Lung microvascular endothelial cell (primary cell): ENCODE measurements around the gene CRYGS. TPM values are rescaled to one million over a fixed set of nuclear protein-coding genes. Genes with fewer than 3 reads are reported as not detected.
"Not testable (repeated sequence)": the region's sequence is repeated elsewhere in the genome, so short reads cannot be mapped to it uniquely, and the experiment has no call there.

ENCODE experiments used
- DNase-seq, 2 donors: peaks; one replicate each; pipeline versions ENCODE4 v3.0.0 to v3.0.0-alpha.2; 2010; ENCODE audit warnings: low read depth in 2 of 2
- total RNA-seq: library from RNA; depleted of rRNA; stranded (reverse); fragments of >200 nt; gene quantifications from 2 replicates; pipeline ENCODE4 v1.2.1, GENCODE V29; 2014

Gene CRYGS
- total RNA-seq = 0.87 and 1.2 TPM in 2 replicates

GRCh38 chr3:186544281-186544680, at the start of gene CRYGS:
Gene CRYGS (minus strand): TSS chr3:186544380. CDS start chr3:186544326, 54 bp downstream.
- no peak for DNase-seq

- DNase-seq = no peak
Measured at GRCh38 chr3:186593862-186594261, 49.7 kb upstream of the CRYGS start.

GRCh38 chr3:186592682-186593081, 48.5 kb upstream of the CRYGS start:
- no peak for DNase-seq

GRCh38 chr3:186590580-186591295, 46.6 kb upstream of the CRYGS start:
- DNase-seq = no peak

GRCh38 chr3:186589856-186590579, 45.8 kb upstream of the CRYGS start:
- DNase-seq = no peak

GRCh38 chr3:186589121-186589520, 44.9 kb upstream of the CRYGS start:
- DNase-seq = peak; percentile 22 to 47

- DNase-seq = no peak
Measured at GRCh38 chr3:186588632-186589031, 44.5 kb upstream of the CRYGS start.

- DNase-seq = no peak
Measured at GRCh38 chr3:186587183-186587582, 43.0 kb upstream of the CRYGS start.

GRCh38 chr3:186586245-186586644, 42.1 kb upstream of the CRYGS start:
- DNase-seq = not testable (repeated sequence)

- peak in 1 of 2 donors; percentile 29 for DNase-seq
Measured at GRCh38 chr3:186583831-186584230, 39.7 kb upstream of the CRYGS start.

- no peak for DNase-seq
Measured at GRCh38 chr3:186582541-186582940, 38.4 kb upstream of the CRYGS start.

- no peak for DNase-seq
Measured at GRCh38 chr3:186580785-186581184, 36.6 kb upstream of the CRYGS start.

- no peak for DNase-seq
Measured at GRCh38 chr3:186577521-186577920, 33.3 kb upstream of the CRYGS start.

- DNase-seq = no peak
Measured at GRCh38 chr3:186571644-186572013, 27.4 kb upstream of the CRYGS start.

GRCh38 chr3:186570941-186571643, 26.9 kb upstream of the CRYGS start:
- no peak for DNase-seq

- DNase-seq = peak; percentile 100
Measured at GRCh38 chr3:186570096-186570940, 26.1 kb upstream of the CRYGS start, which contains the start of gene DNAJB11. Gene DNAJB11 (plus strand): TSS chr3:186570720. CDS start chr3:186570898, 178 bp downstream.

- DNase-seq = no peak
Measured at GRCh38 chr3:186569779-186570095, 25.6 kb upstream of the CRYGS start.

- DNase-seq = not testable (repeated sequence)
Measured at GRCh38 chr3:186569361-186569760, 25.2 kb upstream of the CRYGS start.

- peak; percentile 92 to 94 for DNase-seq
Measured at GRCh38 chr3:186567072-186567921, 23.1 kb upstream of the CRYGS start, which contains the start of gene TBCCD1. Gene TBCCD1 (minus strand): TSS chr3:186567339. CDS start chr3:186564329, 3,010 bp downstream.

GRCh38 chr3:186566772-186567071, 22.5 kb upstream of the CRYGS start:
- DNase-seq = no peak

GRCh38 chr3:186564586-186564985, 20.4 kb upstream of the CRYGS start:
- no peak for DNase-seq
